HAP-1 (cell line): ENCODE results near the gene TLCD1.
"Not testable (repeated sequence)": the region's sequence is repeated elsewhere in the genome, so short reads cannot be mapped to it uniquely, and the experiment has no call there.

Experiments used
- DNase-seq, 2 experiments: peaks; one replicate each; pipeline ENCODE4 v3.0.0-alpha.2; 2016 to 2020; ENCODE audit warnings: low spot score in 2 of 2
- H3K27me3 ChIP-seq: fragments of 250-450 bp; sonication (Bioruptor Pico); 2 replicates; pipeline ENCODE4 v1.5.1; 2020; ENCODE audit warnings: low read depth, mild to moderate bottlenecking, moderate library complexity
- H3K36me3 ChIP-seq: fragments of 250-450 bp; sonication (Bioruptor Pico); replicated peaks from 2 replicates; pipeline ENCODE4 v1.5.1; 2020; ENCODE audit warnings: mild to moderate bottlenecking
- H3K4me1 ChIP-seq: fragments of 250-450 bp; sonication (Bioruptor Pico); 2 replicates; pipeline ENCODE4 v1.5.1; 2020; ENCODE audit warnings: mild to moderate bottlenecking
- H3K4me3 ChIP-seq: fragments of 250-450 bp; sonication (Bioruptor Pico); 2 replicates; pipeline ENCODE4 v1.5.1; 2020; ENCODE audit warnings: mild to moderate bottlenecking, moderate library complexity
- H3K9me3 ChIP-seq: fragments of 250-450 bp; sonication (Bioruptor Pico); 2 replicates; pipeline ENCODE4 v1.5.1; 2020; ENCODE audit warnings: mild to moderate bottlenecking, moderate library complexity
- in situ Hi-C: fragments of 300-500 bp; cut with MboI; formaldehyde crosslinking; loops from 3 replicates; pipeline ENCODE4 v1.14.3; 2020; ENCODE audit warnings: low sequenced_read_pairs, inconsistent platforms, mixed read lengths

The TLCD1 gene

GRCh38 chr17:28726627-28727491 lies 826 bp upstream of the TLCD1 start:
- peaks cover 36% of the 10 kb centered on the region for H3K36me3 ChIP-seq
- peaks cover 37% of the 10 kb centered on the region for H3K4me1 ChIP-seq
- H3K9me3 ChIP-seq = no peaks in the 10 kb centered on the region
- no peaks in the 10 kb centered on the region for H3K27me3 ChIP-seq
- H3K4me3 ChIP-seq = peak overlapping the region; percentile 56
- peak; percentile 96 to 97 for DNase-seq
- in situ Hi-C loops = no loop called here

GRCh38 chr17:28725660-28726225 lies 290 bp downstream of the TLCD1 start:
- Histone ChIP-seq H3K36me3 (peaks cover 47% of the 10 kb centered on the region), H3K4me3 (peak overlapping the region; percentile 56), H3K9me3 (no peaks in the 10 kb centered on the region), H3K4me1 (peaks cover 37% of the 10 kb centered on the region), H3K27me3 (no peaks in the 10 kb centered on the region)
- in situ Hi-C loops = no loop called here
- peak; percentile 84 to 91 for DNase-seq

GRCh38 chr17:28725166-28725659 lies 820 bp downstream of the TLCD1 start:
- Histone ChIP-seq H3K4me1 (peaks cover 37% of the 10 kb centered on the region), H3K4me3 (peak overlapping the region; percentile 56), H3K36me3 (peaks cover 52% of the 10 kb centered on the region), H3K9me3 (no peaks in the 10 kb centered on the region), H3K27me3 (no peaks in the 10 kb centered on the region)
- DNase-seq = peak in 1 of 2 experiments; percentile 53
- in situ Hi-C loops = no loop called here

- in situ Hi-C loops = no loop called here
- no peaks in the 10 kb centered on the region for H3K27me3 ChIP-seq
- peaks cover 37% of the 10 kb centered on the region for H3K4me1 ChIP-seq
- H3K36me3 ChIP-seq = peaks cover 56% of the 10 kb centered on the region
- peak in 1 of 2 experiments; percentile 47 for DNase-seq
- H3K4me3 ChIP-seq = peak overlapping the region; percentile 56
- H3K9me3 ChIP-seq = no peaks in the 10 kb centered on the region
These were observed 1.4 kb downstream of the TLCD1 start for GRCh38 chr17:28724500-28725165.

- in situ Hi-C loops, DNase-seq, H3K9me3 ChIP-seq, H3K27me3 ChIP-seq, H3K4me3 ChIP-seq: not testable (repeated sequence)
- peaks cover 56% of the 10 kb centered on the region for H3K36me3 ChIP-seq
- peaks cover 40% of the 10 kb centered on the region for H3K4me1 ChIP-seq
These were observed 2.1 kb downstream of the TLCD1 start for GRCh38 chr17:28723836-28724499.

- peaks cover 56% of the 10 kb centered on the region for H3K36me3 ChIP-seq
- H3K9me3 ChIP-seq = no peaks in the 10 kb centered on the region
- in situ Hi-C loops = no loop called here
- no peaks in the 10 kb centered on the region for H3K27me3 ChIP-seq
- peaks cover 45% of the 10 kb centered on the region for H3K4me1 ChIP-seq
- peak; percentile 19 to 43 for DNase-seq
- H3K4me3 ChIP-seq = no peak overlapping the region
These were observed 2.7 kb downstream of the TLCD1 start for GRCh38 chr17:28723159-28723835.

- Histone ChIP-seq H3K36me3 (peaks cover 56% of the 10 kb centered on the region), H3K4me1 (peaks cover 42% of the 10 kb centered on the region), H3K9me3 (no peaks in the 10 kb centered on the region), H3K27me3 (no peaks in the 10 kb centered on the region), H3K4me3 (peak overlapping the region; percentile 100)
- DNase-seq = no peak
- in situ Hi-C loops = no loop called here
These were observed 3.4 kb downstream of the TLCD1 start for GRCh38 chr17:28722417-28723158.

GRCh38 chr17:28720997-28721329 lies 5.1 kb downstream of the TLCD1 start:
- DNase-seq, H3K27me3 ChIP-seq, H3K9me3 ChIP-seq, in situ Hi-C loops: not testable (repeated sequence)
- peak overlapping the region; percentile 100 for H3K4me3 ChIP-seq
- H3K4me1 ChIP-seq = peaks cover 37% of the 10 kb centered on the region
- peaks cover 56% of the 10 kb centered on the region for H3K36me3 ChIP-seq

GRCh38 chr17:28720247-28720996 lies 5.6 kb downstream of the TLCD1 start:
- H3K36me3 ChIP-seq = peaks cover 56% of the 10 kb centered on the region
- peak overlapping the region; percentile 100 for H3K4me3 ChIP-seq
- H3K4me1 ChIP-seq = peaks cover 36% of the 10 kb centered on the region
- in situ Hi-C loops = no loop called here
- H3K9me3 ChIP-seq = no peaks in the 10 kb centered on the region
- H3K27me3 ChIP-seq = no peaks in the 10 kb centered on the region
- DNase-seq = no peak

- Histone ChIP-seq H3K4me3 (peak overlapping the region; percentile 100), H3K4me1 (peaks cover 28% of the 10 kb centered on the region), H3K27me3 (no peaks in the 10 kb centered on the region), H3K9me3 (no peaks in the 10 kb centered on the region), H3K36me3 (peaks cover 42% of the 10 kb centered on the region)
- DNase-seq = no peak
- in situ Hi-C loops = no loop called here
These were observed 7.0 kb downstream of the TLCD1 start for GRCh38 chr17:28719021-28719433.

- Histone ChIP-seq H3K9me3 (no peaks in the 10 kb centered on the region), H3K27me3 (no peaks in the 10 kb centered on the region), H3K36me3 (peaks cover 36% of the 10 kb centered on the region), H3K4me1 (peaks cover 24% of the 10 kb centered on the region), H3K4me3 (peak overlapping the region; percentile 100)
- peak; percentile 38 to 67 for DNase-seq
- in situ Hi-C loops = no loop called here
These were observed 7.6 kb downstream of the TLCD1 start for GRCh38 chr17:28718333-28719020.
